Neural progenitor cell (in vitro differentiated cells): ENCODE data around the gene RNU1-4.
"Not testable (repeated sequence)": the region's sequence is repeated elsewhere in the genome, so short reads cannot be mapped to it uniquely, and the experiment has no call there.

Experiments used
- EZH2 ChIP-seq: fragments of 200-600 bp; sonication (generic); IDR thresholded peaks from 2 replicates; pipeline ENCODE4 v1.6.1; 2017; ENCODE audit warnings: antibody characterized with exemption, mild to moderate bottlenecking, moderate library complexity
- TF ChIP-seq, protein P1 (sequence below): fragments of 200-600 bp; sonication (generic); IDR thresholded peaks from 2 replicates; pipeline ENCODE4 v1.5.1; 2017; ENCODE audit warnings: antibody characterized with exemption, mild to moderate bottlenecking

GRCh38 chr1:16712582-16712981 lies 27.7 kb upstream of the RNU1-4 start:
- TF ChIP-seq, protein P1, sequence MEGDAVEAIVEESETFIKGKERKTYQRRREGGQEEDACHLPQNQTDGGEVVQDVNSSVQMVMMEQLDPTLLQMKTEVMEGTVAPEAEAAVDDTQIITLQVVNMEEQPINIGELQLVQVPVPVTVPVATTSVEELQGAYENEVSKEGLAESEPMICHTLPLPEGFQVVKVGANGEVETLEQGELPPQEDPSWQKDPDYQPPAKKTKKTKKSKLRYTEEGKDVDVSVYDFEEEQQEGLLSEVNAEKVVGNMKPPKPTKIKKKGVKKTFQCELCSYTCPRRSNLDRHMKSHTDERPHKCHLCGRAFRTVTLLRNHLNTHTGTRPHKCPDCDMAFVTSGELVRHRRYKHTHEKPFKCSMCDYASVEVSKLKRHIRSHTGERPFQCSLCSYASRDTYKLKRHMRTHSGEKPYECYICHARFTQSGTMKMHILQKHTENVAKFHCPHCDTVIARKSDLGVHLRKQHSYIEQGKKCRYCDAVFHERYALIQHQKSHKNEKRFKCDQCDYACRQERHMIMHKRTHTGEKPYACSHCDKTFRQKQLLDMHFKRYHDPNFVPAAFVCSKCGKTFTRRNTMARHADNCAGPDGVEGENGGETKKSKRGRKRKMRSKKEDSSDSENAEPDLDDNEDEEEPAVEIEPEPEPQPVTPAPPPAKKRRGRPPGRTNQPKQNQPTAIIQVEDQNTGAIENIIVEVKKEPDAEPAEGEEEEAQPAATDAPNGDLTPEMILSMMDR, result not testable (repeated sequence)
- not testable (repeated sequence) for TF ChIP-seq EZH2
